Measurements from ENCODE around the gene FXYD2.
A peak's percentile ranks its signal among the peaks of the same experiment; 100 is the strongest.

The FXYD2 gene

GRCh38 chr11:117796456-117796871 lies 28.1 kb downstream of the FXYD2 start:
- Mint-ChIP-seq H3K9me3 (no peaks in the 10 kb centered on the region), H3K4me1 (peaks cover 6% of the 10 kb centered on the region), H3K27me3 (peaks cover 24% of the 10 kb centered on the region), H3K36me3 (no peaks in the 10 kb centered on the region), H3K4me3 (no peak overlapping the region), H3K27ac (no peak overlapping the region)
- DNase-seq (ENCODE audit: low spot score in 2 of 2) = no peak
- ATAC-seq (ENCODE audit: low read depth) = no peak

GRCh38 chr11:117795638-117796455 lies 28.7 kb downstream of the FXYD2 start:
- peaks cover 6% of the 10 kb centered on the region for H3K4me1 Mint-ChIP-seq
- H3K9me3 Mint-ChIP-seq = no peaks in the 10 kb centered on the region
- DNase-seq (ENCODE audit: low spot score in 2 of 2) (no peak), ATAC-seq (ENCODE audit: low read depth) (peak; percentile 40)
- H3K27me3 Mint-ChIP-seq = peaks cover 26% of the 10 kb centered on the region
- H3K4me3 Mint-ChIP-seq = peak overlapping the region; percentile 29
- no peak overlapping the region for H3K27ac Mint-ChIP-seq
- H3K36me3 Mint-ChIP-seq = no peaks in the 10 kb centered on the region

GRCh38 chr11:117794772-117795629 lies 29.5 kb downstream of the FXYD2 start:
- Mint-ChIP-seq H3K4me1 (peaks cover 6% of the 10 kb centered on the region), H3K27ac (no peak overlapping the region), H3K27me3 (peaks cover 30% of the 10 kb centered on the region), H3K4me3 (peak overlapping the region; percentile 41), H3K36me3 (no peaks in the 10 kb centered on the region), H3K9me3 (no peaks in the 10 kb centered on the region)
- DNase-seq (ENCODE audit: low spot score in 2 of 2) (no peak), ATAC-seq (ENCODE audit: low read depth) (no peak)

- H3K9me3 Mint-ChIP-seq = no peaks in the 10 kb centered on the region
- no peak for ATAC-seq (ENCODE audit: low read depth)
- peaks cover 6% of the 10 kb centered on the region for H3K4me1 Mint-ChIP-seq
- H3K27me3 Mint-ChIP-seq = peaks cover 30% of the 10 kb centered on the region
- no peak overlapping the region for H3K27ac Mint-ChIP-seq
- H3K4me3 Mint-ChIP-seq = no peak overlapping the region
- DNase-seq (ENCODE audit: low spot score in 2 of 2) = no peak
- no peaks in the 10 kb centered on the region for H3K36me3 Mint-ChIP-seq
Observed at GRCh38 chr11:117794135-117794534, 30.4 kb downstream of the FXYD2 start.

- no peak overlapping the region for H3K27ac Mint-ChIP-seq
- peaks cover 30% of the 10 kb centered on the region for H3K27me3 Mint-ChIP-seq
- no peaks in the 10 kb centered on the region for H3K36me3 Mint-ChIP-seq
- no peaks in the 10 kb centered on the region for H3K9me3 Mint-ChIP-seq
- no peak overlapping the region for H3K4me3 Mint-ChIP-seq
- H3K4me1 Mint-ChIP-seq = peaks cover 6% of the 10 kb centered on the region
- no peak for ATAC-seq (ENCODE audit: low read depth)
- no peak for DNase-seq (ENCODE audit: low spot score in 2 of 2)
Observed at GRCh38 chr11:117793583-117793982, 31.0 kb downstream of the FXYD2 start.

- Mint-ChIP-seq H3K9me3 (no peaks in the 10 kb centered on the region), H3K27me3 (peaks cover 29% of the 10 kb centered on the region), H3K27ac (no peak overlapping the region), H3K36me3 (no peaks in the 10 kb centered on the region), H3K4me1 (peaks cover 6% of the 10 kb centered on the region), H3K4me3 (no peak overlapping the region)
- DNase-seq (ENCODE audit: low spot score in 2 of 2) (no peak), ATAC-seq (ENCODE audit: low read depth) (no peak)
Observed at GRCh38 chr11:117792992-117793391, 31.6 kb downstream of the FXYD2 start.

GRCh38 chr11:117792241-117792640 lies 32.3 kb downstream of the FXYD2 start:
- Mint-ChIP-seq H3K4me1 (peaks cover 3% of the 10 kb centered on the region), H3K36me3 (no peaks in the 10 kb centered on the region), H3K27ac (no peak overlapping the region), H3K9me3 (no peaks in the 10 kb centered on the region), H3K4me3 (no peak overlapping the region), H3K27me3 (peaks cover 27% of the 10 kb centered on the region)
- ATAC-seq (ENCODE audit: low read depth) (no peak), DNase-seq (ENCODE audit: low spot score in 2 of 2) (no peak)

- Mint-ChIP-seq H3K27me3 (peaks cover 33% of the 10 kb centered on the region), H3K27ac (no peak overlapping the region), H3K4me1 (peaks cover 3% of the 10 kb centered on the region)
Observed at GRCh38 chr11:117790279-117790678, 34.3 kb downstream of the FXYD2 start.

GRCh38 chr11:117789241-117789640 lies 35.3 kb downstream of the FXYD2 start:
- Mint-ChIP-seq H3K36me3 (no peaks in the 10 kb centered on the region), H3K4me3 (no peak overlapping the region), H3K9me3 (no peaks in the 10 kb centered on the region), H3K4me1 (no peaks in the 10 kb centered on the region), H3K27me3 (peaks cover 30% of the 10 kb centered on the region), H3K27ac (no peak overlapping the region)
- no peak for DNase-seq (ENCODE audit: low spot score in 2 of 2)
- ATAC-seq (ENCODE audit: low read depth) = no peak

More at GRCh38 chr11:117790279-117790678, 34.3 kb downstream of the FXYD2 start:
- ATAC-seq (ENCODE audit: low read depth) (no peak), DNase-seq (ENCODE audit: low spot score in 2 of 2) (no peak)
- no peaks in the 10 kb centered on the region for H3K36me3 Mint-ChIP-seq
- H3K9me3 Mint-ChIP-seq = no peaks in the 10 kb centered on the region
- no peak overlapping the region for H3K4me3 Mint-ChIP-seq

- ATAC-seq (ENCODE audit: low read depth) (no peak), DNase-seq (ENCODE audit: low spot score in 2 of 2) (no peak)
- Mint-ChIP-seq H3K4me3 (no peak overlapping the region), H3K36me3 (no peaks in the 10 kb centered on the region), H3K9me3 (no peaks in the 10 kb centered on the region), H3K27ac (no peak overlapping the region), H3K27me3 (peaks cover 23% of the 10 kb centered on the region), H3K4me1 (no peaks in the 10 kb centered on the region)
Observed at GRCh38 chr11:117786135-117786870, 38.2 kb downstream of the FXYD2 start.

GRCh38 chr11:117782101-117782500 lies 42.4 kb downstream of the FXYD2 start:
- no peak for DNase-seq (ENCODE audit: low spot score in 2 of 2)
- Mint-ChIP-seq H3K27me3 (peaks cover 30% of the 10 kb centered on the region), H3K4me1 (no peaks in the 10 kb centered on the region), H3K36me3 (peaks cover 1% of the 10 kb centered on the region), H3K4me3 (no peak overlapping the region), H3K9me3 (no peaks in the 10 kb centered on the region), H3K27ac (no peak overlapping the region)
- no peak for ATAC-seq (ENCODE audit: low read depth)

- no peak overlapping the region for H3K4me3 Mint-ChIP-seq
- no peaks in the 10 kb centered on the region for H3K4me1 Mint-ChIP-seq
- DNase-seq (ENCODE audit: low spot score in 2 of 2) (no peak), ATAC-seq (ENCODE audit: low read depth) (no peak)
- H3K36me3 Mint-ChIP-seq = peaks cover 1% of the 10 kb centered on the region
- no peaks in the 10 kb centered on the region for H3K9me3 Mint-ChIP-seq
- no peak overlapping the region for H3K27ac Mint-ChIP-seq
- peaks cover 32% of the 10 kb centered on the region for H3K27me3 Mint-ChIP-seq
Observed at GRCh38 chr11:117781627-117782026, 42.9 kb downstream of the FXYD2 start.

- no peaks in the 10 kb centered on the region for H3K9me3 Mint-ChIP-seq
- no peak overlapping the region for H3K4me3 Mint-ChIP-seq
- no peak overlapping the region for H3K27ac Mint-ChIP-seq
- H3K36me3 Mint-ChIP-seq = peaks cover 1% of the 10 kb centered on the region
- no peaks in the 10 kb centered on the region for H3K4me1 Mint-ChIP-seq
- peaks cover 32% of the 10 kb centered on the region for H3K27me3 Mint-ChIP-seq
- no peak for ATAC-seq (ENCODE audit: low read depth)
- DNase-seq (ENCODE audit: low spot score in 2 of 2) = no peak
Observed at GRCh38 chr11:117780456-117780855, 44.1 kb downstream of the FXYD2 start.

- no peak overlapping the region for H3K4me3 Mint-ChIP-seq
- H3K27me3 Mint-ChIP-seq = peaks cover 23% of the 10 kb centered on the region
- H3K27ac Mint-ChIP-seq = no peak overlapping the region
- no peak for ATAC-seq (ENCODE audit: low read depth)
- H3K36me3 Mint-ChIP-seq = peaks cover 1% of the 10 kb centered on the region
- no peaks in the 10 kb centered on the region for H3K4me1 Mint-ChIP-seq
- no peak for DNase-seq (ENCODE audit: low spot score in 2 of 2)
- H3K9me3 Mint-ChIP-seq = no peaks in the 10 kb centered on the region
Observed at GRCh38 chr11:117774553-117774952, 50.0 kb downstream of the FXYD2 start.
